Cardiac muscle cell (in vitro differentiated cells and primary cell): ENCODE results near the gene PLIN5. TPM values are rescaled to one million over a fixed set of nuclear protein-coding genes. Genes with fewer than 3 reads are reported as not detected.
"Not testable (repeated sequence)": the region's sequence is repeated elsewhere in the genome, so short reads cannot be mapped to it uniquely, and the experiment has no call there.

Source experiments
- DNase-seq, 2 donors: peaks; one replicate each; pipeline versions ENCODE4 v3.0.0 to v3.0.0-alpha.2; 2010 to 2017; ENCODE audit warnings: low read depth in 1 of 2, low spot score in 1 of 2
- H3K27ac ChIP-seq: fragments of 200-600 bp; sonication (generic); 2 replicates; pipeline ENCODE4 v1.5.1; 2016
- H3K27me3 ChIP-seq: fragments of 200-600 bp; sonication (generic); 2 replicates; pipeline ENCODE4 v1.6.0; 2016; ENCODE audit warnings: control low read depth
- H3K36me3 ChIP-seq: fragments of 200-600 bp; sonication (generic); 2 replicates; pipeline ENCODE4 v1.5.1; 2016; ENCODE audit warnings: control low read depth
- H3K4me1 ChIP-seq: fragments of 200-600 bp; sonication (generic); 2 replicates; pipeline ENCODE4 v1.8.1; 2017; ENCODE audit warnings: low read depth, mild to moderate bottlenecking, mixed run types
- H3K4me3 ChIP-seq: fragments of 200-600 bp; sonication (generic); 2 replicates; pipeline ENCODE4 v1.5.1; 2016; ENCODE audit warnings: mild to moderate bottlenecking
- H3K9me3 ChIP-seq: fragments of 200-600 bp; sonication (generic); 2 replicates; pipeline ENCODE4 v1.5.1; 2017; ENCODE audit warnings: low read depth, mild to moderate bottlenecking, control low read depth
- polyA plus RNA-seq: library from polyadenylated mRNA; unstranded; fragments of >200 nt; fragmentation: Nextera tagmentation; extraction: Ambion mirVana; gene quantifications from 2 replicates; pipeline ENCODE4 v1.2.1, GENCODE V29; 2016
- total RNA-seq: library from RNA; depleted of rRNA; stranded (reverse); fragments of >200 nt; gene quantifications from 2 replicates; pipeline ENCODE4 v1.2.3, GENCODE V29; 2016
- TF ChIP-seq, protein P1 (sequence below): IDR thresholded peaks from 2 replicates; pipeline ENCODE4 v1.5.1; 2012; ENCODE audit warnings: low read depth, mild to moderate bottlenecking, low read length

PLIN5 gene
- total and polyA plus RNA-seq, 2 experiments from 2014 or later, result 8.7 to 10.1 TPM

DNA sequence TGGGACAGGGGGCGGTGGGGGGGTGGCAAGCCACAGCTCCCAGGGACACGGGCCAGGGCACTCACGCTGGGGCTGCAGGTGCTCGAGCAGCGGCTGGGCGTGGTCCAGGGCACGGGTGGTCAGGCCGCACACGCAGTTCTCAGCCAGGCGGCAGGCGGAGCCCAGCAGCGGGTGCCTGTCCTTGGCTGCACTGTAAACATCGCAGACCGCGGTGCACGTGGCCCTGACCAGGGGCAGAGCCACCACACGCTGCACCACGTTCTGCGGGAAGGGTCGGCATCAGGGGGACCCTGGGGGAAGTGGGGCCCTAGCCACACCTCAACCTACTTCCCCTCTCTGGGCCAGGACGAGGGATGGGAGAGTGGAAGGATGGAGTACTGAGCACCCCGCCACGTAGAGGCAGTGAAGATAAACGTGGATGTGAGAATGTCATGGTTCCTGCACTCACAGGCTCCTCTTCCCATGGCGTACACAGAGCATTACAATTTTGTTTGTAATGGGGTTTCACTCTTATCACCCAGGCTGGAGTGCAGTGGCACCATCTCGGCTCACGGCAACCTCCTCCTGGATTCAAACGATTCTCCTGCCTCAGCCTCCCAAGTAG is 3.4 kb downstream of the PLIN5 start:
- TF ChIP-seq, protein P1, sequence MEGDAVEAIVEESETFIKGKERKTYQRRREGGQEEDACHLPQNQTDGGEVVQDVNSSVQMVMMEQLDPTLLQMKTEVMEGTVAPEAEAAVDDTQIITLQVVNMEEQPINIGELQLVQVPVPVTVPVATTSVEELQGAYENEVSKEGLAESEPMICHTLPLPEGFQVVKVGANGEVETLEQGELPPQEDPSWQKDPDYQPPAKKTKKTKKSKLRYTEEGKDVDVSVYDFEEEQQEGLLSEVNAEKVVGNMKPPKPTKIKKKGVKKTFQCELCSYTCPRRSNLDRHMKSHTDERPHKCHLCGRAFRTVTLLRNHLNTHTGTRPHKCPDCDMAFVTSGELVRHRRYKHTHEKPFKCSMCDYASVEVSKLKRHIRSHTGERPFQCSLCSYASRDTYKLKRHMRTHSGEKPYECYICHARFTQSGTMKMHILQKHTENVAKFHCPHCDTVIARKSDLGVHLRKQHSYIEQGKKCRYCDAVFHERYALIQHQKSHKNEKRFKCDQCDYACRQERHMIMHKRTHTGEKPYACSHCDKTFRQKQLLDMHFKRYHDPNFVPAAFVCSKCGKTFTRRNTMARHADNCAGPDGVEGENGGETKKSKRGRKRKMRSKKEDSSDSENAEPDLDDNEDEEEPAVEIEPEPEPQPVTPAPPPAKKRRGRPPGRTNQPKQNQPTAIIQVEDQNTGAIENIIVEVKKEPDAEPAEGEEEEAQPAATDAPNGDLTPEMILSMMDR, result no peak
- no peak for DNase-seq
- H3K4me3 ChIP-seq, result no peak overlapping the region
- no peaks in the 10 kb centered on the region for H3K36me3 ChIP-seq
- no peaks in the 10 kb centered on the region for H3K9me3 ChIP-seq
- no peaks in the 10 kb centered on the region for H3K4me1 ChIP-seq
- no peak overlapping the region for H3K27ac ChIP-seq
- H3K27me3 ChIP-seq, result no peaks in the 10 kb centered on the region

DNA sequence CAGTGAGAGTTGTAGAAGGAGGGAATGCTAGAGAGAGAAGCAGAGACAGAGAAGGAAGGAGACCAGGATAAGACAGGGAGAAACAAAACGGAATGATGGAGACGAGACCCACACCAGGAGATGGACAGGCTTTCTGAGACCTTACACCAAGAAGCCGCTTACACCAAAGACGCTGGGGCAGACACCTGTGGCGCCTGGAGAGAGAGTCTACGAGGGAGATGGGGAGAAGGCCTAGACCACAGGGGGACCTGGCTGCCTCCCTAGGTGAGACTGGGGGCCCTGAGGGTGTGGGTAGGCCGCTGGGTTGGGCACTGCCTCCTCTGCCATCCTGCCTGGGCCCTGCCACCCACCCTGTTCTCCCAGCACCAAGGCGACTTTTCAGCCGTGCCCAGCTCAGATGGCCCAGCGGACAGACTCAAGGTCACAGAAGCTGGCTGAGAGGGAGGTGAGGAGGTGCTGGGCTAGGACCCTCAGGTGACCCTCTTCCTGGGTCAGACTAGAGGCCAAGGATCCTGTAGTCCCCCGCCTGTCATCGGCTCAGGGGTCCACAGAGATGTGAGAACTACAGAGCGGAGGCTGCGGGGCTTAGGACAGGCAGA is 5.0 kb downstream of the PLIN5 start:
- Histone ChIP-seq H3K4me3 (no peak overlapping the region), H3K4me1 (no peaks in the 10 kb centered on the region), H3K9me3 (no peaks in the 10 kb centered on the region), H3K27ac (no peak overlapping the region), H3K36me3 (no peaks in the 10 kb centered on the region), H3K27me3 (no peaks in the 10 kb centered on the region)
- DNase-seq, result no peak
- TF ChIP-seq, protein P1, result no peak

DNA sequence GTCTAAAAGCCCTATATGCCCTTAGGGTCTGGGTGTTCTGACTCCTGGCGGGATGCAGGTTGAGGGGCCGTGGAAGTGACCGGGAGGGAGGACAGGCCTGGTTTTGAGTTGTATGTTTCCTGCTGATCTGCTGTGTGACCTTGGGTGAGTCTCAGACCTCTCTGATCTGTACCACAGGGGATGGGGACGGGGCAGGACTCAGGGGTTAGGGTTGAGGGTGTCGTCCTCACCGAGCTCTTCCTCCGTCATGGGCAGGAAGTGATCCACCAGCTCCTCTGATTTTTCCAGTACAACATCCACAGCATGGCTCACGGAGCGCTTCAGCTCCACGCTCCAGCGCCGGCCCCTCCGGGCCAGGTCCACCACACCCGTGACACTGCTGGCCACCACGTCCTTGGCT is 6.2 kb downstream of the PLIN5 start:
- H3K9me3 ChIP-seq, result no peaks in the 10 kb centered on the region
- DNase-seq, result no peak
- no peak overlapping the region for H3K4me3 ChIP-seq
- no peaks in the 10 kb centered on the region for H3K36me3 ChIP-seq
- H3K27me3 ChIP-seq, result no peaks in the 10 kb centered on the region
- no peak overlapping the region for H3K27ac ChIP-seq
- no peaks in the 10 kb centered on the region for H3K4me1 ChIP-seq
- TF ChIP-seq, protein P1, result no peak

DNA sequence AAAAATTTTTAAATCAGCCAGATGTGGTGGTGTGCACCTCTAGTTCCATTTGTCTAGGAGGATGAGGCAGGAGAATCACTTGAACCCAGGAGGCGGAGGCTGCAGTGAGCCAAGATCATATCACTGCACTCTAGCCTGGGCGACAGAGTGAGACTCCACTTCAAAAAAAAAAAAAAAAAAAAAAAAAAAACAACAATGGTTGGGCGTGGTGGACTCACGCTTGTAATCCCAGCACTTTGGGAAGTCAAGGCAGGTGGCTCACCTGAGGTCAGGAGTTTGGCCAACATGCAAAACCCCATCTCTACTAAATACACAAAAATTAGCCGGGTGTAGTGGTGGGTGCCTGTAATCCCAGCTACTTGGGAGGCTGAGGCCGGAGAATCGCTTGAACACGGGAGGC is 7.6 kb downstream of the PLIN5 start:
- not testable (repeated sequence) for DNase-seq, H3K4me1 ChIP-seq, H3K9me3 ChIP-seq, H3K4me3 ChIP-seq, H3K36me3 ChIP-seq, H3K27me3 ChIP-seq, H3K27ac ChIP-seq

DNA sequence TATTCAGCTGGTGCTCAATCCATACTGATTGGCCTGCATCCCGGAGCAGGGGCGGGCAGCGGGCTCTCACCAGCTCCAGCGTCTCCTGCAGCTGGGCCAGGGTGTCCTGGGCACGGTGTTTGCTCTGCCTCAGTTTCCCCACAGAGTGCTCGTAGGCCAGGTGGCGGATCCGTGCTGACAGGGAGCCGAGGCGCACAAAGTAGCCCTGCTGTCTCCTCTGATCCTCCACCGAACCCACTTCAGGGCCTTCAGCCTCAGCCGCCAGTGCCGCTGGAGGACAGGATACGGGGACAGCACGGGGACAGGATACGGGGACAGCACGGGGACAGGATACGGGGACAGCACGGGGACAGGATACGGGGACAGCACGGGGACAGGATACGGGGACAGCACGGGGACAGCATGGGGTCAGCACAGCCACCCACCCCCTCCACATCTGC is 9.4 kb downstream of the PLIN5 start:
- H3K36me3 ChIP-seq, result no peaks in the 10 kb centered on the region
- no peaks in the 10 kb centered on the region for H3K4me1 ChIP-seq
- no peaks in the 10 kb centered on the region for H3K9me3 ChIP-seq
- H3K27ac ChIP-seq, result no peak overlapping the region
- H3K27me3 ChIP-seq, result no peaks in the 10 kb centered on the region
- TF ChIP-seq, protein P1, result no peak
- DNase-seq, result no peak
- H3K4me3 ChIP-seq, result no peak overlapping the region

DNA sequence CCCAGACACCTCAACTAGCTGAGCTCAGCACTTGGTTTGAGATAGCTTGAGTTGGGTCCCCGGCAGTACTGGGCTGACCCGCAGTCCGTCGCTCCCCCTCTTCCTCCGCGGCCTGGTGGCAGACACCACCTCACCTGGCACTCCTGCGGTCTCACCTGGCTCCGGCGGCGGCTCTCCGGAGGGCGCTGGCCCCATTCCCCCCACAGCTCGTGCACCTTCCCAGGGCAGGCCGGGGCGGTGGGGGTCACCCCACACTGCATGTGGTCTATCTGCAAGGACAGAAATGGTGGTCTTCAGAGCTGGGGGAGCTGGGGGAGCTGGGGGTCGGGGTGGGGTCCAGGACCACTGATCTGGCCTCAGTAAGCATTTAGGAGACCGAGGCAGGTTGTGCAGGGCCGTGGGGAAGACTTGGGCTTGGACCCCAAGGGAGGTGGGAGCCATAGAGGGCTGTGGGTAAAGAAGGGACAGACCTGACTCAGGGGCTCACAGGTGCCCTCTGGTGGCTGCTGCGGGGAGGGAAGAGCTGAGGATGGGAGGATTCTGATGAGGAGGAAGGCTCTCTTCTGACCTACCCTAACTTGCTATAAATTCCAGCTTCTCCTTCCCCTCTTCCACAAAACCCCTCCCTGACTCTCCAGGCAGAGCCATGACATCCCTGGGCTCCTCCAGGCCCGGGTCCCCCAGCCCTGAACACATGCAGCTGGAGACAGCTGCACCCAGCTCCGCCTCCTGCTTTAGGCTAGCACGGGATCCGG is 10.0 kb downstream of the PLIN5 start:
- Histone ChIP-seq H3K4me1 (no peaks in the 10 kb centered on the region), H3K27ac (no peak overlapping the region), H3K27me3 (no peaks in the 10 kb centered on the region), H3K36me3 (no peaks in the 10 kb centered on the region), H3K9me3 (no peaks in the 10 kb centered on the region), H3K4me3 (no peak overlapping the region)
- peak; percentile 53 to 61 for DNase-seq
- TF ChIP-seq, protein P1, result peak; percentile 81
